CD4-positive, alpha-beta T cell treated with Interleukin-17A for 4 hours (primary cell): ENCODE results near the gene ARHGAP31.
A peak's percentile ranks its signal among the peaks of the same experiment; 100 is the strongest.
"Not testable (repeated sequence)": the region's sequence is repeated elsewhere in the genome, so short reads cannot be mapped to it uniquely, and the experiment has no call there.

Source experiments
- DNase-seq: peaks from one replicate; pipeline ENCODE4 v3.0.0-alpha.2; 2020; ENCODE audit warnings: mixed read lengths

Gene ARHGAP31, protein sequence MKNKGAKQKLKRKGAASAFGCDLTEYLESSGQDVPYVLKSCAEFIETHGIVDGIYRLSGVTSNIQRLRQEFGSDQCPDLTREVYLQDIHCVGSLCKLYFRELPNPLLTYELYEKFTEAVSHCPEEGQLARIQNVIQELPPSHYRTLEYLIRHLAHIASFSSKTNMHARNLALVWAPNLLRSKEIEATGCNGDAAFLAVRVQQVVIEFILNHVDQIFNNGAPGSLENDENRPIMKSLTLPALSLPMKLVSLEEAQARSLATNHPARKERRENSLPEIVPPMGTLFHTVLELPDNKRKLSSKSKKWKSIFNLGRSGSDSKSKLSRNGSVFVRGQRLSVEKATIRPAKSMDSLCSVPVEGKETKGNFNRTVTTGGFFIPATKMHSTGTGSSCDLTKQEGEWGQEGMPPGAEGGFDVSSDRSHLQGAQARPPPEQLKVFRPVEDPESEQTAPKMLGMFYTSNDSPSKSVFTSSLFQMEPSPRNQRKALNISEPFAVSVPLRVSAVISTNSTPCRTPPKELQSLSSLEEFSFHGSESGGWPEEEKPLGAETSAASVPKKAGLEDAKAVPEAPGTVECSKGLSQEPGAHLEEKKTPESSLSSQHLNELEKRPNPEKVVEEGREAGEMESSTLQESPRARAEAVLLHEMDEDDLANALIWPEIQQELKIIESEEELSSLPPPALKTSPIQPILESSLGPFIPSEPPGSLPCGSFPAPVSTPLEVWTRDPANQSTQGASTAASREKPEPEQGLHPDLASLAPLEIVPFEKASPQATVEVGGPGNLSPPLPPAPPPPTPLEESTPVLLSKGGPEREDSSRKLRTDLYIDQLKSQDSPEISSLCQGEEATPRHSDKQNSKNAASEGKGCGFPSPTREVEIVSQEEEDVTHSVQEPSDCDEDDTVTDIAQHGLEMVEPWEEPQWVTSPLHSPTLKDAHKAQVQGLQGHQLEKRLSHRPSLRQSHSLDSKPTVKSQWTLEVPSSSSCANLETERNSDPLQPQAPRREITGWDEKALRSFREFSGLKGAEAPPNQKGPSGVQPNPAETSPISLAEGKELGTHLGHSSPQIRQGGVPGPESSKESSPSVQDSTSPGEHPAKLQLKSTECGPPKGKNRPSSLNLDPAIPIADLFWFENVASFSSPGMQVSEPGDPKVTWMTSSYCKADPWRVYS (N-terminal part only)

DNA sequence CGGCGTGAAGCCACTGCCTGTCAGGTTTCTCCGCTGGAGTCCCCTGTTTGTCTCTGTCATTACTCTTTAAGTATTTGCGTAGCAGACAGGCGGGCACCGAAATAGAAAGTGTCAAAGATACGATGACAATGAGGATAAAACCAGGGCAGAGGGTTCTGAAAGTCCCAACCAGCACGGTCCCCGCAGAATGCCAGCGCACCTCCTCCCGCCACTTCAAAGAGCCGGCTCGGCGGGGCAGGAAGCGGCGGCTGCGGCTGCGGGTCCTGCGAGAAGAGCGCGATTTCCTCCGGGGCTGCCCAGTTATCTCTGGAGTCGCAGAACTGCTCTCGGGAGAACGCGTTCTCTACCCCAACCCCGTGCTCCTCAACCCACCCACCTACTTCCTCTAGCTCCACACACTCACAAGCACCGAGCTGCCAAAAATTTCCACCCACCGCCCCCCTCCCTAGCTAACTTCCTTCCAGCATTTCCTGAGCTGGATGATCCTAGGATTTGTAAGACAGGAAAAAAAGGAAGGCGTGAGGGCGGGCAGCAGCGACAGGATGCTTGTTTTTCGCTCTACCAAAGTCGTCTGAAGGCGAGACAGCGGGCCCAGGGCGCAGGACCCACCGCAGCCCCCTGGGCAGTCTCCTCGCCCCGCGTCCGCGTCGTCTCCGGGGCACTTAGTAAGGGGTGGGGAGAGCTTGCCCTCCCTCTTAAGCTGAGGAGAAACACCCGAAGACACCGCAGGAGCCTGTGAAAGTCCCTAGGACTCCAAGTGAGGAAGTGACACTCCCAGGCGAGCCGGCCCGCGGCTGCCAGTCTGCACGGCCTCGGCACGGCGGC lies at the start of gene ARHGAP31:
Gene ARHGAP31 (plus strand): TSS at position 513 of the 825 bp plus-strand sequence. CDS start 522 bp downstream, outside the sequence.
- DNase-seq: peak; percentile 85

DNA sequence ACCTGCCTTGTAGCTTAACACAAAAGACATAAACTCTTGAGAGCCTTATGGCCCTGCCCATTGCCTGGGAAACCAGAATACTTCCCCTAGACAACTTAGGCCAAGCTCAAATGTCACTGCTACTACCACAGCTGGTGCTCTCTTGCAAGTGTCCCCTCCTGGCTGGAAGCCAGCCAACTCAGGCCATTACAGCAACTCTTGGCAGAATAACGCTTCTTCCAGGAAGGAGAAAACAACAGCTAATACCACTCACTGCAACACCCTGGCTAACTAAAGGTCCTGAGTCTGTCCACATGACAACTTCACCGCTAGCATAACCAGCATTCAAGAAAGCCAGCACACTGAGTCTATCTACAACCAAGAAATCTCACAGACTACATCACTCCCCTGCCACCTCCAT lies 48.4 kb upstream of the ARHGAP31 start:
- no peak for DNase-seq

- DNase-seq: no peak
These were observed 39.0 kb upstream of the ARHGAP31 start for GRCh38 chr3:119255214-119255613.

- DNase-seq: no peak
These were observed 37.1 kb upstream of the ARHGAP31 start for GRCh38 chr3:119257111-119257510.

DNA sequence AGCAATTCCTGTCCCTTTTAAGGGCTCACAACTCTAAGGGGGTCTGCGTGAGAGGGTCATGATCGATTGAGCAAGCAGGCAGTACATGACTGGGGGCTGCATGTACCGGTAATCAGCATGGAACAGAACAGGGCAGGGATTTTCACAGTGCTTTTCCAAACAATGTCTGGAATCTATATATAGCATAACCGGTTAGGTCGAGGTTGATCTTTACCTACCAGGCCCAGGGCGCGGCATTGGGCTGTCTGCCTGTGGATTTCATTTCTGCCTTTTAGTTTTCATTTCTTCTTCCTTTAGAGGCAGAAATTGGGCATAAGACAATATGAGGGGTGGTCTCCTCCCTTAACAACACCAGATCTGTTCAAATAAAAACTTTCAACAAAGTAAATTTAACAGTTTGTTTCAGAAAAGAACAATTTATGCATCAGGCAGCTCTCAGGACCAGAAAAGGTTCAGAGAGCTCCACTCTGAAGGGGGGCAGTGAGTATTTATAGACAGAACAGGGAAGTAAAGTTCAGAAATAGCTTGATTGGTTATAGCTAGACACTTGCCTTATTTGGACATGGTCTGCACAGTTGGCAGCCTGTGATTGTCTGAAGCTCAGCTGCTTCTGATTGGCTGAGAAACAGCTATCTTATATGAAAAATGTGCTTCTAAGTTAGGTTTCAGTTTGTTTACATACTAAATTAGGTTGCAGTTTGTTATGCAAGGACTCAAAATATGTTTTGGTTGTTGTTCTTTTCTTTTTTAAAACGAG lies 36.4 kb upstream of the ARHGAP31 start:
- no peak for DNase-seq

- DNase-seq: no peak
These were observed 35.3 kb upstream of the ARHGAP31 start for GRCh38 chr3:119258915-119259314.

DNA sequence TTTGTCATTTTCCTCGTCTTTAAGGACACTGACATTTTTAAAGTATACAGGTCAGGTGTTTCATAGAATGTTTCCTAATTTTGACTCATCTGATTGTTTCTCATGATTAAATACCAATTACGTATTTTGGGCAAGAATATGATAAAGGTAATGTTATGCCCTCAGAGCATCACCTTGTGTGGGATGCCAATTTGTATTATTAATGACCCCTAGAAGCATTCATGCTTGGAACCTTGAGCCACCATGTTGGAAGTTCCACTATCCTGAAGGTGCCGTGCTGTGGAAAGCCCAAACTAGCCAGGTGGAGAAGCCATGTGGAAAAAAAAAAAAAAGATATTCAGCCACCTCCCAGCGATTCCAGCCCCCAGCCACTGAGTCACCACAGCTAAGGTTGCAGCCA lies 34.4 kb upstream of the ARHGAP31 start:
- no peak for DNase-seq

GRCh38 chr3:119261055-119261454 lies 33.1 kb upstream of the ARHGAP31 start:
- DNase-seq: no peak

- DNase-seq: not testable (repeated sequence)
These were observed 24.0 kb upstream of the ARHGAP31 start for GRCh38 chr3:119270212-119270611.

- DNase-seq: no peak
These were observed 17.5 kb upstream of the ARHGAP31 start for GRCh38 chr3:119276680-119277079.

GRCh38 chr3:119279101-119279554 lies 15.1 kb upstream of the ARHGAP31 start:
- DNase-seq: no peak

GRCh38 chr3:119279584-119280243 lies 14.5 kb upstream of the ARHGAP31 start:
- no peak for DNase-seq

DNA sequence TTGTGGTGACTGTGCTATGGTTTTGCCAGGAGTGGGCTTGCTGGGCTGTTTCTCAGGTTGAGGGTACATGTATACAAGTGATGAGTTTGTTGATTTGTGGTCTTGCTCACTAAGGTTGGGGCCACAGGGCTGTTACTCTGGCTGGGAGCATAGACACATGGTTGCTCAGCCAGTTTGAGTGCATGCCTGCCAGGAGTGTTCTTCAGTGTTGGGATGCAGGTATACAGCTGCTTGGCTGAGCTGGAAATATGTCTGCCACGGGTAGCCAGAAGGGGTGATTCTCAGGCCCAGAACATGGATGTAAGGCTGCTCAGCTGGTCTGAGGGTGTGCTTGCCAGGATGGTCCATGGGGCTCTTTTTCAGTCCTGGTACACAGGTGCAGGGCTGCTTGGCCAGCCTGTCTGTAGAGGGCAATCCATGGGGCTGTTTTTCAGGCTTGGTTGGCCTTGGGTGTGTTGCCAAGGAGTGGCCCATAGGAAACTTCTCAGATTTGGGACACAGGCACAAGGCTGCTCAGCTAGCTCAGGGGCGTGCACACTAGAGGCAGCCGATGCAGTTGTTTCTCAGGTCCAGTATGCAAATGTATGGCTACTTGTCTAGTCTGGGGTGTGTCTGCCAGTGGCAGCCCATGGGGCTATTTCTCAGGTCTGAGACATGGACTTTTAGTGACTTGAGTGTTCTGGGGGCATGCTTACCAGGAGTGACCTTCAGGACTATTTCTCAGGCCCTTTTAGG lies 5.3 kb upstream of the ARHGAP31 start:
- no peak for DNase-seq

DNA sequence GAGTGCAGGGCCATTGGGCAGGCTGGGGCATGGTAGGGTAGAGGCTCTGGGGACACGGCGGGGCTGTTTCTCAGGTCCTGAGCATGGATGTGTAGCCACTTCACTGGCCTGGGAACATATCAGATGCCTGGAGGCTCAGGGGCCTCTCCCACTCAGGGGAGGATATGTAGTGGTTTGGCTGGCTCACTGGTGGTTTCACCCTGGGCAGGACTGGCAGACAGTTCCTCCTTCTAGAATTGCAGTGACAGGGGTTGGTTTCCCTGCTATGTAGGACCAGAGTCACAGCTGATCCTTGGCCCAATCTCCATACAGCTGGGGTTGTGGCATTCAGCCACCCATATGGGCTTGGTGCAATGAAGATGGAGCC lies 4.8 kb upstream of the ARHGAP31 start:
- no peak for DNase-seq

DNA sequence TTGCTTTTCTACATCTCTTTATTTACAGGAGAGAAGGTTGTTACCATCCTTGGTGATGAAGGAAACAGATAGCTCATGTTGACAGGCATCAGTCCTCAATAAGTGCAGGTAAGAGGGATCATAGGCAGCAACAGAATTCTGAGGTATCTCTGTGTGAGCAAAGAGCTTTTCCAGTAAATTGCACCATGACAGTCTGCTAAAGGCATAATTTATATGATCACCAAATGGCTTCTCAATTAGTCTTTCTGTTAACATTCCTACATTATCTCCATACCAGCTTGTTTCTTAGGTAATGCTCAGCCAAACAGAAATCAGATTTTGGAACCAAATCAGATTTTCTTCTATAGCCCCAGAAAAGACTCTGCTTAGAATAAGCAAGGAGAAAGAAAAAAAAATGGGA lies 3.6 kb upstream of the ARHGAP31 start:
- DNase-seq: no peak

DNA sequence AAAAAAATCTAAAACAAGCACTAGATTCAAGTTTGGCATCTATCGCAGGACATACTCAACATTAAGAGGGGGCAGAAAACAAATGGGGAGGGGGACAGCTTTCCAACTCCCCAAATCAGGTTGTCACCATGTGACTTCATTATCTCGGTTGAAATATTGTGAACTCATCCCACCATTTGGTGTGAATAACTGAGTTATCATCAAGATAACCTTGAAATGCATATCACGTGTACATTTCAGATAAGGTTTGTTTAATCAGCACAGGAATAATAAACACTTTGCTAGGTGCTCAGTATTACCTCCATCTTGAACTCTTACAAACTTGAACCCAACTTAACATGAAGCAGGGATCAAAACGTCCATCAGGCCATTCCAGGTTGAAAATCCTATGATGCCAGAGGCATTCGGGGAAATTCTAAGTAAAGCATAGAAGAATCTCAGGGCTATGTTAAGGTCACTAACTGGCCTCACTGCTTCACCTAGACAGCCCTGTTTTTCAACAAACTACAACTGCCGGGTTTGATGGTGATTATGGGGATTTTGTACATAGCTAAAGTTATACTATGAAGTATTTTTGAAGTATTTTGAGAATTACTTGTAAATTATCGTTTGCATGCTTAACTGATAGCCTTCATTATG lies 3.0 kb upstream of the ARHGAP31 start:
- no peak for DNase-seq

DNA sequence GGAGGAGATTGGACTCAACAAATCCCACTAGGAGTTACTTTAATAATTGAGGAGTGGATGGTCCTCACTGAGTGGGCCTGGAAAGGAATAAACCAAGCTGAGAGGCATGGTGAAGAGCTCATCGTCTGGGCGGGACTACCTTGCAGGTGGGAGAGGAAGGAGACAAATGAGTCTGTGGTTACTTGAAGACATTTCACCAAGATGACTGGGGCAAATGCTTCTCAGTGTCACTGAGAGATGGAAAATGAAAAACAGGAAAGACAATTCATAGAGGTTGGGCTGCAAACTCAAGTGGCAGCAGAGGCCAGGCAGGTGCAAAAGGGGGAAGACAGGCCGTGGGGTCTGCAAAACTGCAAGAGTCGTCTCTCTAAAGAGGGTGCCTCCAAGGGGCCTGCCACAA lies 1.5 kb upstream of the ARHGAP31 start:
- DNase-seq: peak; percentile 66

DNA sequence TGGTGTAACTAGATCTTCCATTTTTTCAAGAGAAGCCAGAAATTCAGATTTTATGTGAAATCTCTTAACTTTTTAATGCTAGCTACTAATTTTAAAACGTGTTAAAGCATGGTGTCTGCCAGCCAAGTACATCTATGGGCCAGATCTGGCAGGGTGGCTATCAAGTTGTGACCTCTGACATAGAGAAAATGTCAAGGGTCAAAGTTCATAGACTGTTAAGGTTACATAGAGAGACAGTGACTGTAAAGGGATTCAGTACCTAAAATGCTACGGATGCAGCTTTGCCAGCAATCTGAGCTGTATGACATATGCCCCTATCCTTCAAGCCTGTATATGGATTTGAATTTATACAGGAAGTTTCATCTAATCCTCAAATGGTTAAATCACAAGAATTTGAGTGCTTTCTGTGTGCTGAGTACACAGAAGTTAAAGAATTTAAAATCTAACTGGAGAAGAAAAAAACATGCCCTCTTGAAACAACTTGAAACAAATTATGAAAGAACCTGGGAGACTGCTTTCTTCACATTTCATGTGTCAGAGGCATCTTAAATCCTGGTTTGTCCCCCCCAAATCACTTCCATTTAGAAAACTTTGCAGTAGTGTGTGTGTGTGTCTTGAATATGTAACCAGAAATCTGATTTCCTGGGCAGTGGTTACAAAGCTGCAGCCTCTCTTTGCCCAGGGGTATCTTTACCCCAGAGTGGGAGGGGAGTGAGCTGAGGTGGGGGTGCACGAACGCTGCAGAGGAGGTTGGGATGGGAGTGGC lies 895 bp upstream of the ARHGAP31 start:
- no peak for DNase-seq
